GM12891 (cell line): ENCODE results near the gene C3.

Source experiments
- PAX5 ChIP-seq: IDR thresholded peaks from 2 replicates; pipeline ENCODE4 v1.6.1; 2011; ENCODE audit warnings: low read length, moderate library complexity, mild to moderate bottlenecking; ENCODE audit not compliant: insufficient read depth, severe bottlenecking
- POLR2A ChIP-seq: IDR thresholded peaks from 2 replicates; pipeline ENCODE4 v1.6.1; 2011; ENCODE audit warnings: low read depth, low read length, control low read depth
- POLR2AphosphoS5 ChIP-seq: IDR thresholded peaks from 2 replicates; pipeline ENCODE4 v1.6.1; 2011; ENCODE audit warnings: low read depth, low read length, control low read depth

GRCh38 chr19:6738787-6739389, 18.4 kb upstream of the C3 start:
- TF ChIP-seq POLR2A: no peak
- TF ChIP-seq POLR2AphosphoS5: no peak
- TF ChIP-seq PAX5: no peak
